ENCODE measurements around the gene CILP.

Gene CILP

DNA sequence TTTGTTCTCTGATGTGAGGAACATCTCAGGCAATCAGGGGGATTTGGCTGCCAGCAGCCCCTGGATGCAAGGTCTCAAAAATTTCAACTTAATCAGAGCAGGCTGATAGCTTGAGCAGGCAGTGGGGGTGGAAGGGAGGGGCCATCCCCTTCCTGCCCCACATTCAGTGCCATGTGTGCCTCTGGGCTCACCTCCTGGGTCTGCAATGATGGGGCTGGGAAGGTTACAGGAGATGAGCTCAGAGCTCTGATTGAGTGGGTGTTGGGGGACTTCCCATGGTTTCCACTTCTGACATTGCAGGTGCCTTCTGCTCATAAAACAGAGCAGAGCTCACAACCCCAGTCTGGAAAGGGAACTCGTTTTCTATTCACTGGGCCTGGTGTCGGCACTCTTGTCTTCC, 38.4 kb upstream of the CILP start:
- TF ChIP-seq ZBTB7A (IDR thresholded peaks at IDR 0.05; ENCODE audit: low read depth): no peak

DNA sequence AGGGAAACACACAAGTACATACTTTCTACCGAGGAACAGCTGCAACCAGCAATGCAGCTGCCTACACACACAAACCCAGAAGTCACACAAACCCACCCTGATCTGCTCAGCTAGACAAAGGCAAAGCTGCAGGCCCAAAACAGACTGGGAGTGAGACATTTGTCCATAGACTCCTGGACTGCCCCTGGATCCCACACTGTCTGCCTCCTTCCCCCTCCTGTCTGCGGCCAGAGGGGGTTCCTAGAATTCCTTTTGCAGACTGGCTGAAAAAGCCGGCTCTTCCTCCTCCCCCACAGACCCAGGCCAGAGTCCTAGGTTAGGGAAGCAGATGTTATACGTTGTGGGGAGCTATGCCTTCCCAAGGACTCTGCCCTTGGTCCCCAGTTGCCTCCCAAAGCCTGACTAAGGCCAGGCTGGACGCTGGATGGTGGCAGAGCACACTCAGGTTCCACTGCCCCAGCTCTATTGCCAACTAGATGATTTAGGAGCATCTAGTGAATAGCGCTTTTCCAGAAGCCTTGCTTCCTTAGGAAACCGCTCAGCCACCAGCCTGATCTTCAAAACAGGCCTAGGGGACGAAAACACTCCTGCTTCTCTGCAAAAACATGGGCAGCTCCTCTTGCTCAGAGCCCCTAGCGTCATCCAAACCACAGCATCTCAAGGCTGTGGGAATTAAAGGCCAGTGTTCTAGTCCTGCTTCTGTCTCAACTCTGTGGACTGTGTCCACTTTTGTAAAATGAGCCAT, 37.4 kb upstream of the CILP start:
- TF ChIP-seq TEAD4 (IDR thresholded peaks at IDR 0.05): no peak

DNA sequence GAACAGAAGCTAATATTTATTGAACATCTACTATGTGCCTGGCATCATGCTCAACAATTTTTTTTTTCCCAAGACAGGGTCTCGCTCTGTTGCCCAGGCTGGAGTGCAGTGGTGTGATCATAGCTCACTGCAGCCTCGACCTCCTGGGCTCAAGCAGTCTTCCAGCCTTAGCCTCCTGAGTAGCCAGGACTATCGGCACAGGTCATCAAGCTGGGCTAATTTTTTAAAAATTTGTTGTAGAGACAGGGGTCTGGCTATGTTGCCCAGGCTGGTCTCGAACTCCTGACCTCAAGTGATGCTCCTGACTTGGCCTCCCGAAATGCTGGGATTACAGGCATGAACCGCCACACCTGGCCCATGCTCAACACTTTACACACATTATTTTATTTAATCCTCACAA, 35.7 kb upstream of the CILP start:
- TF ChIP-seq EGR1 (IDR thresholded peaks at IDR 0.05): no peak
- no peak for TF ChIP-seq YY1 (IDR thresholded peaks at IDR 0.05; ENCODE audit: low read depth)
- TF ChIP-seq CREB1 (IDR thresholded peaks at IDR 0.05; ENCODE audit: low read depth): no peak
- no peak for TF ChIP-seq ZBTB7A (IDR thresholded peaks at IDR 0.05; ENCODE audit: low read depth)
- TF ChIP-seq TEAD4 (IDR thresholded peaks at IDR 0.05): no peak
- no peak for TF ChIP-seq RAD21 (IDR thresholded peaks at IDR 0.05; ENCODE audit: low read depth)

DNA sequence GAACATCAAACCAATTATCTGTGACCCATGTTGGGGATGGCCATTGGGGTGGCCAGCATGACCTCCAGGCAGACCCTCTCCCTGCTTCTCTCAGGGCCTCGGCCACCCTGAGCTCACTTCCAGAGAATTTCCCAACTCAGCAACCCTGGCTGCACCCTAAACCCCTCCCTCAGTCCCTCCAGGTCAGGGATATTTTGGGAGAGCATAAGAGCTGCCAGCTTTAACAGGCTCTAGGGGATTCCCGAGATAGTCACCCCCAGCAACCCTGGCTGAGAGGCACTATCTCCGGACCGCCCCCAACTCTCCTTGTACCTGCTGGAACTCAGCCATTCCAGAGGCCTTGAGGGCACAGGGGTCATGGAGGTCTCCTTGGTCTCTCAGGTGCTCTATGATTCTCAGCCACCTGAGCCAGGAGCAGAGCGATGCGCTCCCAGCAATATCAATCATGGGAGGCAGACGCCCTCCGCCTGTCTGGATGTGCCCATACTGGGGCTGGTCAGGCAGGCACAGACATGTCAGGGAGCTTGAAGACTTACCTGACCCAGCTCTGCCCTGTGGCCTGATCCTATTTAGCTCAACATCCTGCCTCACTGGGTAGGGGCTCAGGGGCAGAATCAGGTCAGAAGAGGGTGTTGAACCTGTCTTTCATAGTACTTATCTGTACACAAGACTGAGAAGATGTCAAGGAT, 34.9 kb upstream of the CILP start:
- TF ChIP-seq FOXM1 (IDR thresholded peaks at IDR 0.05; ENCODE audit: borderline replicate concordance, low read depth) (no peak), TAF1 (IDR thresholded peaks at IDR 0.05; ENCODE audit: low read depth) (no peak), TEAD4 (IDR thresholded peaks at IDR 0.05) (no peak), EGR1 (IDR thresholded peaks at IDR 0.05) (no peak), RAD21 (IDR thresholded peaks at IDR 0.05; ENCODE audit: low read depth) (no peak), EP300 (IDR thresholded peaks at IDR 0.05; ENCODE audit: borderline replicate concordance) (no peak), NFIC (IDR thresholded peaks at IDR 0.05) (no peak), TCF12 (IDR thresholded peaks at IDR 0.05; ENCODE audit: low read depth) (no peak), CEBPB (IDR thresholded peaks at IDR 0.05) (no peak)
- TF ChIP-seq, protein P1, sequence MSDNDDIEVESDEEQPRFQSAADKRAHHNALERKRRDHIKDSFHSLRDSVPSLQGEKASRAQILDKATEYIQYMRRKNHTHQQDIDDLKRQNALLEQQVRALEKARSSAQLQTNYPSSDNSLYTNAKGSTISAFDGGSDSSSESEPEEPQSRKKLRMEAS (IDR thresholded peaks at IDR 0.05): no peak

DNA sequence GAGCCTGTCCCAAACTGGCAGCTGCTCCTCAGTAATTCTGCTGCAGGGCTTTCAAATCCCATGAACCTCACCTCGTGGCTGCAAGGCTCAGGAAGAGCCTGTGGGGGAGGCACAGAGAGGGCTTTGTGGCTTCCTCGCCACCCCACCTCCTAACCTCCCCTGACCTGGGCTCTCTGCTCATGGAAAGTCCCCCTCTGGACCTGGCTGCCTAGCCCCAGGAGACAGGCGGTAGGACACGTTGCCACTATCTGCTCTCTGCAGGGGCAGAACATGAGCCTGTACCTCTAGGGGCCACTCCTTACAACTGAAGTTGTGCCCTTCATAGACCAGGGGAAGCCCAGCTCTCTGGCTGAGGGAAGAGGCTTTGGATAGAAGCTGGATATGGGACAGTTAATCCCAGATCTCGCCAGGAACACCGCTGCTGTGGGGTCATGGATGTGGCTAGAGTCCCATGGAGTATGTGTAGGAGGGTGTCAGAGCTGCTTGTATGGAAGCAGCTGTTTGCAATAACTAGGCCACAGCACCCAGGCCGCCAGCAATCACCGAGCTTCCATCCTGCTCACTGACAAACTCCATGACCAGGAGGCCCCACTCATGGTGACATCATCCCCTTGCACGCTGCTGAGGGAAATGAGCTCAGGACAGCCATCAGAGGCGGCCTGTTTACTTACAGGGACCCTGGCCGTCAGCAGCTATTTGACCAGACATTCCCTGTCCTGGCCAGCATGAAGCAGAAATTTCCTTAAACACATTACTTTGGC, 34.0 kb upstream of the CILP start:
- TF ChIP-seq EGR1 (IDR thresholded peaks at IDR 0.05): no peak
- TF ChIP-seq CREB1 (IDR thresholded peaks at IDR 0.05; ENCODE audit: low read depth): no peak
- TF ChIP-seq EP300 (IDR thresholded peaks at IDR 0.05; ENCODE audit: borderline replicate concordance): no peak
- TF ChIP-seq TAF1 (IDR thresholded peaks at IDR 0.05; ENCODE audit: low read depth): no peak
- TF ChIP-seq, protein P2, sequence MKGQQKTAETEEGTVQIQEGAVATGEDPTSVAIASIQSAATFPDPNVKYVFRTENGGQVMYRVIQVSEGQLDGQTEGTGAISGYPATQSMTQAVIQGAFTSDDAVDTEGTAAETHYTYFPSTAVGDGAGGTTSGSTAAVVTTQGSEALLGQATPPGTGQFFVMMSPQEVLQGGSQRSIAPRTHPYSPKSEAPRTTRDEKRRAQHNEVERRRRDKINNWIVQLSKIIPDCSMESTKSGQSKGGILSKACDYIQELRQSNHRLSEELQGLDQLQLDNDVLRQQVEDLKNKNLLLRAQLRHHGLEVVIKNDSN (IDR thresholded peaks at IDR 0.05): no peak
- TF ChIP-seq FOXM1 (IDR thresholded peaks at IDR 0.05; ENCODE audit: borderline replicate concordance, low read depth): no peak

DNA sequence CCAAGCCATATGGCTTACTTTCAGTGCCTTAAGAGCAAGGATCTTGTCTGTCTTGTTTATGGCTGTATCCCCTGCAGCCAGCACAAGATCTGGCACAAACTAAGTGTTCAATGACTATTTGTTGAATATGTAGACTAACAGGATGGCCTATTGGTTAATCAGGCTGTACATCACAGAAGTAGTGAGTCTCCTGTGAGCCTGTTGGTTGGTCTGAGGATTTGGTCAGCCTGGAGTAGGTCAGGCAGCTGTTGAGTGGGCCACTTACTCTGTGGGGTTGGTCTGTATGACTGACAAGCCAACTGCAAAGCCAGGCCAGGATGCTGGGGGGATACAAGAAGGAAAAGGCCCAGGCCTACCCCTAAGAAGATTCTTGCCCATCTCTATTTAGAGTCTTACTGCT, 33.4 kb upstream of the CILP start:
- TF ChIP-seq RAD21 (IDR thresholded peaks at IDR 0.05; ENCODE audit: low read depth) (no peak), EGR1 (IDR thresholded peaks at IDR 0.05) (no peak), YY1 (IDR thresholded peaks at IDR 0.05; ENCODE audit: low read depth) (no peak), TAF1 (IDR thresholded peaks at IDR 0.05; ENCODE audit: low read depth) (no peak), NFIC (IDR thresholded peaks at IDR 0.05) (no peak), TCF12 (IDR thresholded peaks at IDR 0.05; ENCODE audit: low read depth) (no peak), ZBTB7A (IDR thresholded peaks at IDR 0.05; ENCODE audit: low read depth) (no peak), CREB1 (IDR thresholded peaks at IDR 0.05; ENCODE audit: low read depth) (no peak), EP300 (IDR thresholded peaks at IDR 0.05; ENCODE audit: borderline replicate concordance) (no peak), FOXM1 (IDR thresholded peaks at IDR 0.05; ENCODE audit: borderline replicate concordance, low read depth) (no peak), TEAD4 (IDR thresholded peaks at IDR 0.05) (no peak), CEBPB (IDR thresholded peaks at IDR 0.05) (no peak)
- TF ChIP-seq, protein P1 (IDR thresholded peaks at IDR 0.05): no peak
- TF ChIP-seq, protein P2 (IDR thresholded peaks at IDR 0.05): no peak
- TF ChIP-seq, protein P3, sequence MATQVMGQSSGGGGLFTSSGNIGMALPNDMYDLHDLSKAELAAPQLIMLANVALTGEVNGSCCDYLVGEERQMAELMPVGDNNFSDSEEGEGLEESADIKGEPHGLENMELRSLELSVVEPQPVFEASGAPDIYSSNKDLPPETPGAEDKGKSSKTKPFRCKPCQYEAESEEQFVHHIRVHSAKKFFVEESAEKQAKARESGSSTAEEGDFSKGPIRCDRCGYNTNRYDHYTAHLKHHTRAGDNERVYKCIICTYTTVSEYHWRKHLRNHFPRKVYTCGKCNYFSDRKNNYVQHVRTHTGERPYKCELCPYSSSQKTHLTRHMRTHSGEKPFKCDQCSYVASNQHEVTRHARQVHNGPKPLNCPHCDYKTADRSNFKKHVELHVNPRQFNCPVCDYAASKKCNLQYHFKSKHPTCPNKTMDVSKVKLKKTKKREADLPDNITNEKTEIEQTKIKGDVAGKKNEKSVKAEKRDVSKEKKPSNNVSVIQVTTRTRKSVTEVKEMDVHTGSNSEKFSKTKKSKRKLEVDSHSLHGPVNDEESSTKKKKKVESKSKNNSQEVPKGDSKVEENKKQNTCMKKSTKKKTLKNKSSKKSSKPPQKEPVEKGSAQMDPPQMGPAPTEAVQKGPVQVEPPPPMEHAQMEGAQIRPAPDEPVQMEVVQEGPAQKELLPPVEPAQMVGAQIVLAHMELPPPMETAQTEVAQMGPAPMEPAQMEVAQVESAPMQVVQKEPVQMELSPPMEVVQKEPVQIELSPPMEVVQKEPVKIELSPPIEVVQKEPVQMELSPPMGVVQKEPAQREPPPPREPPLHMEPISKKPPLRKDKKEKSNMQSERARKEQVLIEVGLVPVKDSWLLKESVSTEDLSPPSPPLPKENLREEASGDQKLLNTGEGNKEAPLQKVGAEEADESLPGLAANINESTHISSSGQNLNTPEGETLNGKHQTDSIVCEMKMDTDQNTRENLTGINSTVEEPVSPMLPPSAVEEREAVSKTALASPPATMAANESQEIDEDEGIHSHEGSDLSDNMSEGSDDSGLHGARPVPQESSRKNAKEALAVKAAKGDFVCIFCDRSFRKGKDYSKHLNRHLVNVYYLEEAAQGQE (IDR thresholded peaks at IDR 0.05; ENCODE audit: low read depth): no peak

DNA sequence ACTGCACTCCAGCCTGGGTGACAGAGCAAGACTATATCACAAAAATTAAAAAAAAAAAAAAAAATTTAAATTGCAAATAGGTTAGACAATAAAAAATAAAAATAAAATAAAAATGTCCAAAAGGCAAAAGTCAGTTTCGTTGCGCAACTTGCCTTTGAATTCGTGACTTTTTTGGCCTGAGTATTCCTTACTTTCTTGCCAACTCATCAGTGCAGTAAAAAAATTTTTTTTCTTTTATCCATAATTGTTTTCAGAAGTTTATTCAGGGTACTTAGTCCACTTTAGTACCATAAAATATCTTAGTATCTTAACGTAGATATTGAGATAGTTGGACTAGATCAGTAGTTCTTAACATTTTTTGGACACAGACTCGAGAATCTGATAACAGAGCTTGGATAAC, 22.4 kb upstream of the CILP start:
- TF ChIP-seq CEBPB (IDR thresholded peaks at IDR 0.05) (0 out of 2 replicates have a peak, but pooled peaks have one; percentile 31), RAD21 (IDR thresholded peaks at IDR 0.05; ENCODE audit: low read depth) (no peak)
